Trophoblast cell (in vitro differentiated cells and primary cell): Measurements from ENCODE around the gene APCDD1L.
A peak's percentile ranks its signal among the peaks of the same experiment; 100 is the strongest.

Experiments used
- DNase-seq, 2 donors: peaks; one replicate each; pipeline ENCODE4 v3.0.0-alpha.2; 2016
- H2AFZ ChIP-seq: 2 replicates; pipeline ENCODE4 v1.6.1; 2013; ENCODE audit warnings: low read length, moderate library complexity, mild to moderate bottlenecking; ENCODE audit not compliant: insufficient read depth, poor library complexity
- H2AK5ac ChIP-seq: 2 replicates; pipeline ENCODE4 v1.6.1; 2013; ENCODE audit warnings: mild to moderate bottlenecking, low read length
- H2BK120ac ChIP-seq: 2 replicates; pipeline ENCODE4 v1.6.1; 2013; ENCODE audit warnings: low read length, mild to moderate bottlenecking, moderate library complexity; ENCODE audit not compliant: insufficient read depth, poor library complexity
- H2BK12ac ChIP-seq: 2 replicates; pipeline ENCODE4 v1.6.1; 2013; ENCODE audit warnings: mild to moderate bottlenecking, low read length, moderate library complexity
- H2BK5ac ChIP-seq: 2 replicates; pipeline ENCODE4 v1.6.1; 2013; ENCODE audit warnings: low read length, low read depth, moderate library complexity, mild to moderate bottlenecking; ENCODE audit not compliant: poor library complexity
- H3K14ac ChIP-seq: 2 replicates; pipeline ENCODE4 v1.6.1; 2013; ENCODE audit warnings: mild to moderate bottlenecking, low read length
- H3K18ac ChIP-seq: 2 replicates; pipeline ENCODE4 v1.6.1; 2013; ENCODE audit warnings: mild to moderate bottlenecking, low read length
- H3K23ac ChIP-seq: 2 replicates; pipeline ENCODE4 v1.6.1; 2013; ENCODE audit warnings: low read length
- H3K27ac ChIP-seq: 2 replicates; pipeline ENCODE4 v1.5.1; 2013; ENCODE audit warnings: low read depth, mild to moderate bottlenecking, inconsistent platforms, low read length, moderate library complexity
- H3K27me3 ChIP-seq: 2 replicates; pipeline ENCODE4 v1.6.1; 2013; ENCODE audit warnings: inconsistent platforms, mild to moderate bottlenecking, low read length, moderate library complexity; ENCODE audit not compliant: insufficient read depth
- H3K36me3 ChIP-seq, 2 experiments: 1 replicate in 1 of 2; 2 replicates in 1 of 2; pipeline ENCODE4 v1.6.1; 2013; ENCODE audit warnings: low read length in 2 of 2, mild to moderate bottlenecking in 2 of 2, moderate library complexity in 1 of 2; ENCODE audit not compliant: insufficient read depth in 2 of 2, control insufficient read depth in 1 of 2
- H3K4ac ChIP-seq: 2 replicates; pipeline ENCODE4 v1.6.1; 2013; ENCODE audit warnings: low read depth, mild to moderate bottlenecking, low read length, moderate library complexity
- H3K4me1 ChIP-seq, 2 experiments: 1 replicate in 1 of 2; 2 replicates in 1 of 2; pipeline ENCODE4 v1.6.1; 2013; ENCODE audit warnings: low read length in 2 of 2, mild to moderate bottlenecking in 2 of 2, moderate library complexity in 1 of 2; ENCODE audit not compliant: insufficient read depth in 2 of 2, control insufficient read depth in 1 of 2
- H3K4me2 ChIP-seq: 2 replicates; pipeline ENCODE4 v1.6.1; 2013; ENCODE audit warnings: inconsistent platforms, mild to moderate bottlenecking, low read length, moderate library complexity
- H3K4me3 ChIP-seq: 2 replicates; pipeline ENCODE4 v1.5.1; 2013; ENCODE audit warnings: mild to moderate bottlenecking, low read depth, low read length, inconsistent platforms
- H3K79me1 ChIP-seq: one replicate; pipeline ENCODE4 v1.6.1; 2013; ENCODE audit warnings: low read length
- H3K79me2 ChIP-seq: 2 replicates; pipeline ENCODE4 v1.6.1; 2013; ENCODE audit warnings: low read length, mild to moderate bottlenecking; ENCODE audit not compliant: control insufficient read depth, insufficient read depth, poor library complexity
- H3K9ac ChIP-seq: 2 replicates; pipeline ENCODE4 v1.6.1; 2013; ENCODE audit warnings: mild to moderate bottlenecking, low read length
- H3K9me3 ChIP-seq: 2 replicates; pipeline ENCODE4 v1.6.1; 2013; ENCODE audit warnings: low read depth, mild to moderate bottlenecking, control low read depth, inconsistent platforms, low read length; ENCODE audit not compliant: insufficient read depth
- H4K12ac ChIP-seq: 2 replicates; pipeline ENCODE4 v1.6.1; 2013; ENCODE audit warnings: low read depth, mild to moderate bottlenecking, low read length, moderate library complexity
- H4K8ac ChIP-seq: 2 replicates; pipeline ENCODE4 v1.6.1; 2013; ENCODE audit warnings: low read depth, mild to moderate bottlenecking, low read length, moderate library complexity
- H4K91ac ChIP-seq: one replicate; pipeline ENCODE4 v1.6.1; 2013; ENCODE audit warnings: low read depth, mild to moderate bottlenecking, low read length, moderate library complexity
- WGBS: extraction: QIAGEN DNeasy Blood & Tissue Kit; methylation state at CpG from one replicate; pipeline ENCODE4 v1.1.7; 2013; ENCODE audit warnings: missing lambda C conversion rate; ENCODE audit not compliant: insufficient read length, insufficient coverage; ENCODE audit errors: extremely low coverage; 5-methylcytosine and 5-hydroxymethylcytosine counted together

Gene APCDD1L

DNA sequence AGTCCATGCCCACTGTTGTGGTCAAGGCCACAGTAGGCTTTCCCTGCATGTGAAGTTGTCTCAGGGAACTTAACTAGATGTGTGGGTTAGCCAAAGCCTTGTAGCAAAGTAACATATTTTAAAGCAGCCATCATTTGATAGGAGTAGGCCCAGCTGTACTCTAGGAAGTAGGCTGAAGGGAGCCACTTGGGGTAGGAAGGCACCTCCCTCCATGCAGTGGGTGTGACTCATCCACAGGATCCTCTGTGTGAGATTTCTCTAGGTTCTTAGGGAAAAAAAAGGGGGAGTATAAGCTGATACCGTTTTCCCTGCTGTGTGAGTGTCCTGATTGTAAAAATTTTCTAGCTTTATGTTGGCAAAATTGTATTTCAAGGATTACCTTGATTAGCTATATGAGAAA lies 81.4 kb downstream of the APCDD1L start:
- Histone ChIP-seq H3K4me2 (no peak overlapping the region), H3K4ac (peak overlapping the region; percentile 28), H3K27me3 (no peaks in the 10 kb centered on the region), H3K18ac (no peak overlapping the region), H3K4me3 (no peak overlapping the region), H2AFZ (no peak overlapping the region), H3K27ac (no peak overlapping the region), H3K79me2 (no peaks in the 10 kb centered on the region), H3K9me3 (no peaks in the 10 kb centered on the region), H3K4me1 (peaks cover 0 to 3% of the 10 kb centered on the region in 2 experiments), H2BK120ac (no peak overlapping the region), H2BK12ac (no peak overlapping the region), H3K79me1 (no peaks in the 10 kb centered on the region), H4K91ac (no peak overlapping the region), H4K12ac (no peak overlapping the region), H2BK5ac (no peak overlapping the region), H3K14ac (no peak overlapping the region), H2AK5ac (no peak overlapping the region), H3K9ac (no peak overlapping the region), H3K23ac (no peak overlapping the region), H3K36me3 (peaks cover 0 to 5% of the 10 kb centered on the region in 2 experiments), H4K8ac (no peak overlapping the region)
- DNase-seq = no peak
- WGBS = no CpG with 5 or more reads among the region's 1 CpG

DNA sequence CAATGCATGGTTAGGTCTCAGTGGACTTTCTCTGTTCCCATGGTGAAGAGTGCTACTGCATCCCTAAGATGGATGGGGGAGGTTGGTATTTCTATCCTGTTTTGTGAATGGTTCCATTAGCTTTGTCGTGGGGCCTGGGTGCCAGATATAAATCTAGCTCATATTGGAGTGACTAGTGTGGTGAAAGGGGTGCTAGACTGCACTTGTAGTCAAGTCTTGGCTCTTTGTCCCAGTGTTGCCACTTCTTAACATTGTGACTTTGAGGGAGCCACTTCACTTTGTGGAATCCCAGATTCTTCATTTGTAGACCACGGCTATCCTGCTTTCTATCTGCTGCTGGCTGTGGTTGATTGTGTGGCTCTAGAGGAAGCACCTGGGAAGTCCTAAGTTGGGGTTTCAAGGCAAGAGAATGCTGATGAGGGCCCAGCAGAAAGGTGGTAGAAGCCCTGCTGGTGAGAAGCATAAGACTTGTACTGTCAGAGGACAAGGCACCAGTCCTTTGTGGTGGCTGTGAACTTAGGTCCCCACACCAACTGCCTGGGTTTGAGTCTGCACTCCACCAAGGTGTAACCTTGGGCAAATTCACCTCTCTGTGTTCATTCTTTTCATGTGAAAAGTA lies 82.1 kb downstream of the APCDD1L start:
- no peak overlapping the region for H3K14ac ChIP-seq
- peaks cover 0 to 5% of the 10 kb centered on the region in 2 experiments for H3K36me3 ChIP-seq
- H3K9ac ChIP-seq = no peak overlapping the region

GRCh38 chr20:58432186-58432954 lies 82.8 kb downstream of the APCDD1L start:
- no peak for DNase-seq
- H3K79me1 ChIP-seq = no peaks in the 10 kb centered on the region
- H3K9me3 ChIP-seq = no peaks in the 10 kb centered on the region
- H3K27me3 ChIP-seq = no peaks in the 10 kb centered on the region
- H3K27ac ChIP-seq = no peak overlapping the region
- H3K79me2 ChIP-seq = no peaks in the 10 kb centered on the region
- H2BK5ac ChIP-seq = no peak overlapping the region
- no peak overlapping the region for H3K4me2 ChIP-seq
- no peak overlapping the region for H4K12ac ChIP-seq
- no peak overlapping the region for H2AK5ac ChIP-seq
- H2BK12ac ChIP-seq = no peak overlapping the region
- no peak overlapping the region for H3K9ac ChIP-seq
- H3K4me3 ChIP-seq = no peak overlapping the region
- H4K91ac ChIP-seq = no peak overlapping the region
- H3K36me3 ChIP-seq = peaks cover 0 to 3% of the 10 kb centered on the region in 2 experiments
- no peak overlapping the region for H4K8ac ChIP-seq
- H3K23ac ChIP-seq = no peak overlapping the region
- H3K14ac ChIP-seq = no peak overlapping the region
- H3K4ac ChIP-seq = no peak overlapping the region
- no CpG with 5 or more reads among the region's 3 CpGs for WGBS
- H3K4me1 ChIP-seq = peaks cover 0 to 3% of the 10 kb centered on the region in 2 experiments
- H3K18ac ChIP-seq = no peak overlapping the region
- no peak overlapping the region for H2BK120ac ChIP-seq
- H2AFZ ChIP-seq = no peak overlapping the region

More for the DNA sequence above, 82.1 kb downstream of the APCDD1L start:
- Histone ChIP-seq H2BK12ac (no peak overlapping the region), H3K79me2 (no peaks in the 10 kb centered on the region), H3K23ac (no peak overlapping the region), H4K91ac (no peak overlapping the region), H3K79me1 (no peaks in the 10 kb centered on the region), H3K9me3 (no peaks in the 10 kb centered on the region), H3K27ac (no peak overlapping the region), H2AFZ (no peak overlapping the region), H3K18ac (no peak overlapping the region), H4K12ac (no peak overlapping the region), H3K4ac (peak overlapping the region; percentile 5), H3K27me3 (no peaks in the 10 kb centered on the region), H4K8ac (no peak overlapping the region), H2BK5ac (no peak overlapping the region), H3K4me2 (no peak overlapping the region), H2AK5ac (no peak overlapping the region), H2BK120ac (no peak overlapping the region), H3K4me3 (no peak overlapping the region), H3K4me1 (peaks cover 0 to 3% of the 10 kb centered on the region in 2 experiments)
- WGBS = no CpG with 5 or more reads among the region's 2 CpGs
- no peak for DNase-seq

- Histone ChIP-seq H3K9me3 (peaks cover 1% of the 10 kb centered on the region), H3K36me3 (peaks cover 0 to 3% of the 10 kb centered on the region in 2 experiments), H3K27ac (no peak overlapping the region), H3K27me3 (no peaks in the 10 kb centered on the region), H3K4me3 (no peak overlapping the region), H4K8ac (no peak overlapping the region), H2BK120ac (no peak overlapping the region), H3K9ac (no peak overlapping the region), H3K4me2 (no peak overlapping the region), H3K79me2 (no peaks in the 10 kb centered on the region), H3K14ac (no peak overlapping the region), H2AFZ (no peak overlapping the region), H4K91ac (no peak overlapping the region), H2AK5ac (no peak overlapping the region), H3K79me1 (no peaks in the 10 kb centered on the region), H4K12ac (no peak overlapping the region), H2BK12ac (no peak overlapping the region), H2BK5ac (no peak overlapping the region), H3K23ac (no peak overlapping the region), H3K4me1 (peaks cover 0 to 3% of the 10 kb centered on the region in 2 experiments), H3K18ac (no peak overlapping the region), H3K4ac (no peak overlapping the region)
- no peak for DNase-seq
- WGBS = no CpG with 5 or more reads among the region's 2 CpGs
Observed at GRCh38 chr20:58431134-58431533, 84.1 kb downstream of the APCDD1L start.
